GM19240 (cell line): ENCODE measurements around the gene MSL2.
"Not testable (repeated sequence)": the region's sequence is repeated elsewhere in the genome, so short reads cannot be mapped to it uniquely, and the experiment has no call there.

Source experiments
- DNase-seq: peaks from one replicate; pipeline ENCODE4 v3.0.0; 2011; ENCODE audit warnings: low spot score; ENCODE audit not compliant: insufficient read length

Gene MSL2

GRCh38 chr3:136196064-136196400, at the start of gene MSL2:
Gene MSL2 (minus strand): TSS chr3:136196335. CDS start chr3:136195113, 1,222 bp downstream.
- no peak for DNase-seq

- no peak for DNase-seq
Observed at GRCh38 chr3:136245691-136246090, 49.6 kb upstream of the MSL2 start.

- DNase-seq, result no peak
Observed at GRCh38 chr3:136239094-136239493, 43.0 kb upstream of the MSL2 start.

- DNase-seq, result no peak
Observed at GRCh38 chr3:136237961-136238649, 42.0 kb upstream of the MSL2 start.

- DNase-seq, result no peak
Observed at GRCh38 chr3:136237103-136237502, 41.0 kb upstream of the MSL2 start.

- DNase-seq, result no peak
Observed at GRCh38 chr3:136236109-136236508, 40.0 kb upstream of the MSL2 start.

- DNase-seq, result no peak
Observed at GRCh38 chr3:136235545-136235944, 39.4 kb upstream of the MSL2 start.

GRCh38 chr3:136232413-136232812, 36.3 kb upstream of the MSL2 start:
- no peak for DNase-seq

GRCh38 chr3:136222746-136223145, 26.6 kb upstream of the MSL2 start:
- DNase-seq, result not testable (repeated sequence)

- no peak for DNase-seq
Observed at GRCh38 chr3:136211547-136211946, 15.4 kb upstream of the MSL2 start.

GRCh38 chr3:136209921-136210320, 13.8 kb upstream of the MSL2 start:
- DNase-seq, result no peak

- no peak for DNase-seq
Observed at GRCh38 chr3:136207489-136208115, 11.5 kb upstream of the MSL2 start.

- not testable (repeated sequence) for DNase-seq
Observed at GRCh38 chr3:136199219-136199618, 3.1 kb upstream of the MSL2 start.

- DNase-seq, result not testable (repeated sequence)
Observed at GRCh38 chr3:136198462-136199078, 2.4 kb upstream of the MSL2 start.

- DNase-seq, result no peak
Observed at GRCh38 chr3:136197159-136197793, 1.1 kb upstream of the MSL2 start.

- DNase-seq, result peak; percentile 92
Observed at GRCh38 chr3:136196401-136197158, 445 bp upstream of the MSL2 start.

- DNase-seq, result peak; percentile 26
Observed at GRCh38 chr3:136195258-136196063, 674 bp downstream of the MSL2 start.

- DNase-seq, result no peak
Observed at GRCh38 chr3:136194409-136195257, 1.5 kb downstream of the MSL2 start.

- DNase-seq, result no peak
Observed at GRCh38 chr3:136193278-136194054, 2.7 kb downstream of the MSL2 start.
